Glomerular visceral epithelial cell (primary cell): Measurements from ENCODE around the gene PSEN2.
A peak's percentile ranks its signal among the peaks of the same experiment; 100 is the strongest.

Source experiments
- DNase-seq: peaks from one replicate; pipeline ENCODE4 v3.0.0-alpha.2; 2016; ENCODE audit errors: extremely low spot score

Gene PSEN2

DNA sequence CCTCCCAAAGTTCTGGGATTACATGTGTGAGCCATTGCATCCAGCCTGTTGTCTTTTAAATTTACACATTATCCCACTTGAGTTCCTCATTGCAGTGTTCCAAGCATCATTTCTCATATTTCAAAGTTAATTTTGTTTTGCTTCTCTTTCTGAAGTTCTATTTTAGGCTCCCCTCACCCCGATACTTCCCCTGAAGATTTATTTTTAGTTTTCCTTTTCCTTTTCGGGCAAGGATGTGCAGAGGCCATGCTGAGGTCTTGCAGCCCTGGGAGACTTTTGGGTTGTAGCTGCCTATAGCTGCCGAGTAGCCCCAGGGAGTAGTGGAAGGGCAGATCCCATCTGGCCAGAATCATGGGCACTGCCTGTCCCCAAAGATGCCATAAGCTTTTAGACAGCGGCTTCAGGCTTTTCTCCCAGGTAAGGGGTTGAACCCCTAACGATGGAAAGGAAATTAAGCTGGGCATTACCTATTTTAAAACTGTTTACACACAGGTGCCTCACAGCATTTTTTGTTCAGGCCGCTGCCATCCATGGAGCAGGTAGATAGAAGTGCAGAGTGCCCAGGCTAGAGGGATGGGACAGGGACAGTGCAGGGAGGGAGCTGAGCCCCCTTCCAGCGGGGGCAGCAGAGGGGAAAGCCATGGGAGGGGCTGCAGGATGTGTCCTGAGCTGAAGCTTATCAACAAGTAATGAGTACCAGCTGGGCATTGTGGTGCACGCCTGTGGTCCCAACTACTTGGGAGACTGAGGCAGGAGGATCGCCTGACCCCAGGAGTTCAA lies 15.9 kb downstream of the PSEN2 start:
- no peak for DNase-seq

DNA sequence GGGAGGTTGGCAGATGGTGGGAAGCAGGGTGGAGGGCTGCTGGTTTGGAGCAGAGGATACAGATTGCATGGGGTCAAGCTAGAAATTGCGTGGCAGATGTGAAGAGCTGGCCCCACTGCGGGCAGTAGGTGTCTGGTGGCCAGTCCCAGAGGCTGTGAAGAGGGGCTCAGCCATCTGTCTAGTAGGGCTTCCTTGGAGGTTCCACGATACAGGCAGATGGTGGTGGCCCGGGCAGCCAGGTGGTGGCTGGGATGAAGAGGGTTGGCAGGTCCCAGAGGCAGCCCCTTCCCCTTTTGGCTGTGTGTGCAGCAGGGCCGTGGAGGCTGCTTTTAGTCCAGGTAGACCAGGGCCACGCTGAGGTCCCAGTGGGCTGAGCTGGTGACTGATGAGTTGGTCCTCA lies 16.6 kb downstream of the PSEN2 start:
- no peak for DNase-seq

DNA sequence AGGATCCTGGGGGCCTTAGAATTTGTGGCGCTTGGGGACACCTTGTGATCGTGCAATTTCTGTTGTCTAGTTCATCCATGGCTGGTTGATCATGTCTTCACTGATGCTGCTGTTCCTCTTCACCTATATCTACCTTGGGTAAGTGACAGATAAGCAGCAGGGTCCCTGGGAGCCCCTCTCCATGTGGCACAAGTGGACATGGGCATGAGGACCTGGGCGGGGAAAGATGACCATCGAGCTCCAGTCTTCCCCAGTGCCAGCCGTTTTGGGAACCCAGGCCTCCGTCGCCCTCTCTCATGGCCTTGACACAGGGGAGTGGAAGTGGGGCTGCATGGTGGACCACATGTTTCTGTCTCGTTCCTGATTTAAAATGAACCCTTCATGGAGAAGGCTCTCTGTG lies 17.6 kb downstream of the PSEN2 start:
- DNase-seq = no peak

DNA sequence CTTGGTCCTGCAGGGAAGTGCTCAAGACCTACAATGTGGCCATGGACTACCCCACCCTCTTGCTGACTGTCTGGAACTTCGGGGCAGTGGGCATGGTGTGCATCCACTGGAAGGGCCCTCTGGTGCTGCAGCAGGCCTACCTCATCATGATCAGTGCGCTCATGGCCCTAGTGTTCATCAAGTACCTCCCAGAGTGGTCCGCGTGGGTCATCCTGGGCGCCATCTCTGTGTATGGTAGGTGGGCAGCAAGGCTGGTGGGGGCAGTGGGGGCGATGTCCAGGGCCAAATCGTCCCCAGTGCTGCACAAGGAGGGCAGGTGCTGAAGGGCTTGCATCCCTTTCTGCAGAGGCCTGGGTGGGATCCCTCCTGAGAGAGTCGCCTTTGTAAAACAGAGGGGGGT lies 18.4 kb downstream of the PSEN2 start:
- no peak for DNase-seq

DNA sequence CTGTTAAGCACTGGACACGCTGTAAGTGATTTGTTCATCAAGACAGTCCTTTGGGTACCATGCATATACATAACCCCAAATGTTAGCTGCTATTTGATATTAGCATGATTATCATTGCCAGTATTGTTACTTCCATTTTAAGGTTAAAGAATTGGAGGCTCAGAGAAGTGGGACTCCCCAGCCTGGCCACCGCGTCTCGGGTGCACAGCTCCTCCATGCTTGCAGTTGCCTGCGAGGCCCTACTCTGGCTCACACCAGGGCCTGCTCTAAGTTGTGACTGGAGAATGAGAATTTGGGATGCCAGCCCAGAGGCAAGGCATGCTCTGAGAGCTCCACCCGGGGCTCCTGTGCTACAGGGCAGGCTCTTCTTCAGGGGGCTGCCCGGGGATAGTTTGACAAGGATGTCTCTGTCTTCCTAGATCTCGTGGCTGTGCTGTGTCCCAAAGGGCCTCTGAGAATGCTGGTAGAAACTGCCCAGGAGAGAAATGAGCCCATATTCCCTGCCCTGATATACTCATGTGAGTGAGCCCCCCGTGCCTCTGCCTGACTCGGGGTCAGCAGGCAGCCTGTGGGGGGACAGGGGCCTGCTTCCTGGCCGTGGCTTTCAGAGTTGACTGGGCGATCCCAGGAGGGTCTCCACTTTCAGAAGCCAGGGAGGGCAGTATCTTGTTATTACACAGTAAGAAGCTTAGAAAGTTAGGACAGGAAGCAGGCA lies 19.4 kb downstream of the PSEN2 start:
- DNase-seq = no peak

DNA sequence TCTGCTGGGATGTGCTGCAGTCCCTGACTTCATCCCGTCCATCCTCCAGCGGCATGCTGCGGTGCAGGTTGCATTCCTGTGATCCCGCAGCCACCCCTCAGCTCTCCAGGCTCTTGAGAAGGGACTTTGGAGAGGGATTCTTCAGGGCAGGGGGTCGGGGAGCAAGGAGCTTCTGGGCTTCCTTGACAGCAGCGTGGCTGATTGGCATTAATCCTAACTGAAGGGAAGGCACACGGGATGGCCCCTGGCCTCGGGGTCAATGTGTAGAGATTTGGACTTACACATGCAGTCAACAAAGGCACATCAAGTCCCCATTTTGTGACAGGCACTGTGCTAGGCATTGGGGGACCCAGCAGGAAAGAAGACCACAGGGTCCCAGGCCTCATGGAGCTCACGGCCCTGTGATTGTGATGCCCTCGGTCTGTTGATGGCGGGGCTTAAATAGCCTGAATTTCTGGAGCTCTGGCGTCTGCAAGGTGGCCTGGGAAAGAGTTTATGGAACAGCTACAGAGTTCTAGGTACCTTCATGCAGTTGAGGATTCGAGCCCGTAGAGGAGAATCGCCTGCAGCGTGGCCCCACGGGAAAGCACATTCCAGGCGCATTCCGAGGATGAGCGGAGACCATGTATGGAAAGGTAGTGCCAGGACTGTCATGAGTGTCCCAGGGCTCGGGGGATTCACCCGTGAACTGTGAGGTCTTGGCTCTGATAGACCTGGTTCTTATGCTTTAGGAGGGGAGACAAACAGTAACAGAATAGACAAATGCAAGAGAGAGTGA lies 20.1 kb downstream of the PSEN2 start:
- DNase-seq = no peak

DNA sequence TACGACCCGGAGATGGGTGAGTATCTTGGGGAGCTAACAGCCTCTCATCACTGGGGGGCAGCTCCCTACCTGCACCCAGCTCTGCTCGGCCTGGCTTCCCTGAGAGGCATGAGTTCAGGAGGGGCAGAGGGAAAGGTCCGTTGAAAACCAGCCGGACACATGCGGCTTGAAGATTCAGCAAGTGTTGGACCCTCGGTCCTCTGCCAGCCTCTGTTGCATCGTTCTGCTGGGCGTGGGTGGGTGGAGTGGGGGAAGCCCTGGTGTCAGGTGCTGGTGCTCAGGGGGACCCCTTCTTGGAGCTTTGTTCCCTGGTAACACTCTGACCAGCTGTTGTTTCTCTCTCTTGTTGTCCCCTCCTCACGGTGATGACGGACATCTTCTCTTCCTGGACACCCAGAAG lies 20.9 kb downstream of the PSEN2 start:
- DNase-seq = no peak

DNA sequence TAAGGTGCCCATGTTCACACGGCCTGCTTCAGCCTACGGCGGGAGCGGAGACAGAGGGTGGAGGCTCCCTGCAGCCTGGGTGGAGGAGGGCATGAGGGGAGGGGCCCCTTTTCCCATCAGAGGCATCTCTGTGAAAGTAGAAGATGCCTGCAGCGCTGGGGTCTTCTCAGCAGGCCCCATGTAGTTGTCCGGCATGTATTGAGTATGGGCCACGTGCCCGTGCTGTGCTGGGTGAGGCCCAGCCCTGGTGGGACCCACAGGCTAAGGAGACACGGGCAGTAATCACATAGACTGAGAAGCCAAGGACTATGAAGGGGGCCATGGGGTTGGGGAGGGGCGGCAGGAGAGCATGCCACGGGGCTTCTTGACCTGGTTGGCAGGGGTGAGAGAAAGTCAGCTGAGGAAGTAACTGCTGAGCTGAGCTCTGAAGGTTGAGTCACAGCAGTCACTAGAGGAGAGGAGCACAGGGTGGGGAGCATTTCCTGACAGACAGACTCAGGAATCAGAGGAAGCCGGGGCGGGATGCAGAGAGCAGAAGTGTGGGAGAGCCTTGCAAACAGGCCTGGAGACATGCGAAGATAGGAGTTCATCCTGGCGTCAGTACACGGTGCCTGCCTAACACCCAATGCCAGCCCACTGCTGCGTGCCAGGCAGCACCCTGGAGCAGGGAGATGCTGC lies 21.6 kb downstream of the PSEN2 start:
- no peak for DNase-seq

DNA sequence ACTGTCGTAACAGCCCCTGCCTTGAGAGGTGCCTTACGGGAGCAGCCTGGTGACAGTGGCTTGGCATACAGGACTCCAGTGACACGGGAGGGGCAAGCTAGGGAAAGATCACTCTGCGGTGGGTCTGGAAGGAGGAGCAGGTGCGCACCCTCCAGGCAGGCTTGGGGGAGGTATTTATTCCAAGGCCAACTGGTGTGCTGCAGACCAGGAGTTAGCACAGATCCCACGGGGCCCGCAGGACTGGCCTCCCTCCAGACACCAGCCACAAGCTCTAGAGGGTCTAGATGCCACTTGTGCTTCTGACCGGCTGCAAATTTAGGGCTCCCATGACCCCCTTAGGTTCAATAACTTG lies 22.1 kb downstream of the PSEN2 start:
- no peak for DNase-seq

DNA sequence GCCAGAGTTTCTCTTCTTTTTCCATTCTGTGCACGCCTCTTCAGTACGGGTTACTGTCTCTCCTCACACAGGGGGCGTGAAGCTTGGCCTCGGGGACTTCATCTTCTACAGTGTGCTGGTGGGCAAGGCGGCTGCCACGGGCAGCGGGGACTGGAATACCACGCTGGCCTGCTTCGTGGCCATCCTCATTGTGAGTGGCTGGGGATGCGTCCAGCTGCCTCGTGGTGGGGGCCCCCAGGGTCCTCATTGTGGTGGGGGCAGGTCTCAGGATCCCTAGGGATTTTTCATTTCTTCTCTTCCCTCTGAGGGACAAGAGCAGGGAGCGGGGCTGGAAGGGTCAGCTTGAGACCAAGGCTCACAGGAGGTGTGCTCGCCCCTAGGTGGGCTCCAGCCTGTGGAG lies 23.5 kb downstream of the PSEN2 start:
- DNase-seq = no peak

DNA sequence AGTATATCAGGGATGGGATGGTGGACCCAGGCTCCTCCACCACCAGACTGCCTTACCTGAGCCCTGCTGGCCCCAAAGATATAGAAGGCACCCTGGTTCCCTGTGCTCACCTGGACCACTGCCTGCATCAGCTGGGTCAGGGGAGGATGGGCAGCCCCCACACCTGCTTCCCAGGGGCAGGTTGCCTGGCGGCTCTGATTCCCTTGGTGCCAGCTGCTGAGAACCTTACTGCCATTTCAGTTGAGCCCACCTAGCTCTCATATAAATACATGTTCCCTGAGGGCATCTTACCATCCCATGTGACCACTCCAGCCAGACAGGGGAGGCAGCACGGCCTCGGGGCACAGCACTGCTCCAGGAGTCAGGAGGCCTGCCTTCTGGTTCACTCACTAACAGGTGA lies 24.4 kb downstream of the PSEN2 start:
- DNase-seq = no peak

DNA sequence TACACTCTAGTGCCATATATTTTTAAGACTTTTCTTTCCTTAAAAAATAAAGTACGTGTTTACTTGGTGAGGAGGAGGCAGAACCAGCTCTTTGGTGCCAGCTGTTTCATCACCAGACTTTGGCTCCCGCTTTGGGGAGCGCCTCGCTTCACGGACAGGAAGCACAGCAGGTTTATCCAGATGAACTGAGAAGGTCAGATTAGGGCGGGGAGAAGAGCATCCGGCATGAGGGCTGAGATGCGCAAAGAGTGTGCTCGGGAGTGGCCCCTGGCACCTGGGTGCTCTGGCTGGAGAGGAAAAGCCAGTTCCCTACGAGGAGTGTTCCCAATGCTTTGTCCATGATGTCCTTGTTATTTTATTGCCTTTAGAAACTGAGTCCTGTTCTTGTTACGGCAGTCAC lies 25.2 kb downstream of the PSEN2 start:
- no peak for DNase-seq

DNA sequence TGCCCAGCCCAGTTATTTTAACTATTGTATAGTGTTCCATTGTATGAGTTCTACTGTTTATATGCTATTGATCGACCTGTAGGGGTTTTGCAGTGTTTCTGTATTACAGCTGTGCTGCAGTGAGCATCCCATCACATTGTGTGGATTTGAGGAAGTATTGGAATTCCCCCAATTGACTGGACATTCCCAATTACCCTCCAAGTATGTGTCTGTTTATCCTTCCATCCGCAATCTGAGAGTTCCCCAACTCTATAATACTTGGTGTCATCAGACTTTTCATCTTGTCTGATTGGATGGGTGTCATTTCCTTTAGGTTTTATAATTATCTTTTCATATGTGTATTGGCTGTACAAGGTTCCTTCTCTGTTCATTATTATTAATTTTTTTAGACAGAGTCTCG lies 27.8 kb downstream of the PSEN2 start:
- DNase-seq = no peak

DNA sequence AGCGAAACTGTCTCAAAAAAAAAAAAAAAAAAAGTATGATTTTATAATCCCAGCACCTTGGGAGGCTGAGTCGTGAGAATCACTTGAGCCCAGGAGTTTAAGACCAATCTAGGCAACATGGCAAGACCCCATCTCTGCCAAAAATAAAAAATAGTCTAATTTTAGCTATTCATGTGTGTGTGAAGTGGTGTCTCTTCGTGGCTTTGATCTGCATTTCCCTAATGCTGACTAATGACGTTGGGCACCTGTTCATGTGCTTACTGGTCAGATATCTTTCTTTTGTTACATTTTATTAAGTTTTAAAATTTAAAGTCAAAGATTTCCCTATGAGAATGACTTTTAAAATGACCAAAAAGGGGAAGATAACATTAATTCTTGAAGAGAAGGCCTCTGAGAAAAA lies 31.0 kb downstream of the PSEN2 start:
- no peak for DNase-seq

DNA sequence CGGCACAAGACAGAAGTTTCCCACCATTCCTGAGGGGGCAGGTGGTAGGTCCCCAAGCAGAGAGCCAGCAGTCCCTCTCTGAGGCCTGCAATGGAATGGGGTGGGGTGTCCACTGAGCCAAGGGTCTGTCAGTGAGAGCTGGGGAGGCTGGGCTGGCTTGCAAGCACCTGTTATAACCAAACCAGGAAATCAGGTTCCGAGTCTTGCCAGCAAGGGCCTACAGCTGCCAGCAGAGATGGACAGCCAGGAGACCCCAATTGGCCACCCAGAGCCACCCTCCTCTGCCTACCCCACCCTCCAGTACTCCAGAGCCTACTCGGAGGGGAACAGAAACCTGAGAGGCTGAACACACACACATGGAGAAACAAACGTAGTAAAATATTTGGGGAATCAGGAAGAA lies 32.2 kb downstream of the PSEN2 start:
- DNase-seq = no peak

DNA sequence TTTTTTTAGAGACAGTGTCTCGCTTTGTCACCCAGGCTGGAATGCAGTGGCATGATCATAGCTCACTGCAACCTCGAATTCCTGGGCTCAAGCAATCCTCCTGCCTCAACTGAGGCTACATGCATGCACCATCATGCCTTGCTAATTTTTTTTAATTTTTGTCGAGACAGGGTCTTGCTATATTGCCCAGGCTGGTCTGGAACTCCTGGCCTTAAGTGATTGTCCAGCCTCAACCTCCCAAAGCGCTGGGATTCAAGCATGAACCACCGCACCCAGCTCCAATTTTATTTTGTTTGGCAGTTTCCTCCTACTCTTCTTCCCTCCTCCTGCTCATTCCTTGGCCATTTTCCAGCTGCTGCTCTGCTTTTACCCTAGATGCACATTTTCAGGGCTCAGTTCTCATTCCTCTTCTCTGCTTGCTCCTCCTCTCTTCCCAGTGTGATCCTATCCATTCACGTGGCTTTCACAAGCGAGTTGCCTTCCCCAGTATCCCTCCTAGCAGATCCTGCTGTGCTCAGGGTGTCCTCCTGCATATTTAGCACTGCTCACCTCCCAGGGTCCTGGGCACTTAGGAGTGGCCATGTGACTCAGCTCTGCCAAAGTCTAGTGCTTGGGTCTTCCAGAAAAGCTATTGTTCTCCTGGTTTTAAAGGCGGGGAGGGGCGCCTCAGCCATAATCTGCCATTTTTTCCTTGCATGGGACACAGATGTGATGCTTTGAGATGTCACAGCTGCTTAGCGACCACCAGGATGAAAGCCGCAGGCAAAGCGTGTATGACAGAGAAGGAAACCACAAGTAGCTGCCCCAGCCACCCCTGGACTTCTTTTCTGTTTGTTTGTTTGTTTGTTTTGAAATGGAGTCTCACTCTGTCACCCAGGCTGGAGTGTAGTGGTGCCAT lies 33.7 kb downstream of the PSEN2 start:
- DNase-seq = no peak

DNA sequence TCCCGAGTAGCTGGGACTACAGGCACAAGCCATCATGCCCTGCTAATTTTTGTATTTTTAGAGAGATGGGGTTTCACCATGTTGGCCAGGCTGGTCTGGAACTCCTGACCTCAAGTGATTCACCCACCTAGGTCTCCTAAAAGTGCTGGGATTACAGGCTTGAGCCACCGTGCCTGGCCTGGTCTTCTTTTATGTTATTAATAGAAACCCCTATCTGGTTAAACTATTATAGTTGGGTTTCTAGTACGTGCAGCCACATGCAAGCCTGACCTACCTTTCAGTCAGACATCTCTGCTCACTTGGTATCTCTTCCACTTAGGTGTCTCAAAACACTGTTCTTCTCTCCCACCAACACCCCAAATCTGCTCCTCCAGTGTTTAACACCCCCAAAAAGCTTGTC lies 34.4 kb downstream of the PSEN2 start:
- no peak for DNase-seq

DNA sequence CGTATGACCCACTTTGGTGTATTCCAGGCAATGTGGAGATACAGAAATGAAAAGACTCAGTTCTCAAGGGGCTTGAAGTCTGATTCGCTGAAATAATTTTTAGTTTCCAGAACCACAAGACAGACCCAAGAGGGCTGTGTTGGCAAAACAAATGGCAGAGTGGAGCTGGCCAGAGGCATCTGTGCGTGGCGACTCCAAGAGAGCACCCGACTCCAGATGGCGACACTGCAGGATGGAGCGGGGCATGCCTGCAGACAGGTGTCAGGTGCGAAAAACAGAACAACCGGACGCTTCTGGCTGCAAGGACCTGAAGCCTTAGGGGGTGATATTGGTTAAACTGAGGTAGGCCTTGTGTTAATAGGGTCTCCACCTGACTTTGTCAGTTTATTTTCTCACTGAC lies 38.0 kb downstream of the PSEN2 start:
- no peak for DNase-seq

DNA sequence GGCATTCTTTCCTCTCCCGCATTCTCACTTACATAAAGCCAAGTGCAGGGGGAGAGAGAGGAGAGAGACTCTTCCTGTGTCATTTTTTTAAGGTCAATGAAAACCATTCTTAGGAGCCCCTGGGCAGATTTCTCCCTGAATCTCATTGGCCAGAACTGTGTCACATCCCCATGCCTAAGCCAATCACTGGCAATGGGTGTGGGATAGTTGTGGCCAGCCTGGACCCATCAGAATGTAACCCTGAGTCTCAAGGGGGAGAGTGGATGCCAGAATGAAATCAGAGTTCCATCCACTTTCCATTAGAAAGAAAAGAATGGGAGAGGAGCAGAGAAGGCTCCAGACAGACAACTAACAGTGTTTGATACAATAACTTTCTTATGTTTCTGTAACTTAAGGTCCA lies 38.5 kb downstream of the PSEN2 start:
- no peak for DNase-seq

DNA sequence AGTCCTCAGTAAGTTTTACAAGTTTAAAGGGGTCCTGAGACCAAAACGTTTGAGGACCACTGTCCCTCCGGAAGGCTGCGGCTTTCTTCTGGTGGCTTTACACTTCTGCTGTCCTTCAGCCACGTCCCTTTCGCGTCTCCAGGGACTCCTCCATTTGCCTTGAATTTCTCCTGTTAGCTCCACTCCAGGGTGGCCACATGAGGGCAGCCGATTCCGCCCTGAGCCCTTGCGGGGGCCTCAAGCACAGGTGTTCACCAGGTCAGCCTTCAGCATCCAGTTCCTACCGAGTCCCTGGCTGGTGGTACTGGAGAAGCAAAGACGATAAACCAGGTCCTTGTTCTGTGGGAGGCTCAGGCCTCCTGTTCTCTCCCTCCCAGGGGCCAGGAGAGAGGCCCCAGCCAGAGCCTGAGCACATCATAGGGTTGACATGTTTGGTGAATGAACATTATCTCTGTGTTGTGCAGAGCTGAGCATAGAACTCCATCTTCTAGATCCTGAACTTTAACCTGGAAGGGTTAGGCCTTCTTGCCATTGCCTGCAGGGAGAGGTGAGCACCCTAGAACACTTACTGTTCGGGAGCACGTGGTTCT lies 42.3 kb downstream of the PSEN2 start:
- peak; percentile 23 for DNase-seq

DNA sequence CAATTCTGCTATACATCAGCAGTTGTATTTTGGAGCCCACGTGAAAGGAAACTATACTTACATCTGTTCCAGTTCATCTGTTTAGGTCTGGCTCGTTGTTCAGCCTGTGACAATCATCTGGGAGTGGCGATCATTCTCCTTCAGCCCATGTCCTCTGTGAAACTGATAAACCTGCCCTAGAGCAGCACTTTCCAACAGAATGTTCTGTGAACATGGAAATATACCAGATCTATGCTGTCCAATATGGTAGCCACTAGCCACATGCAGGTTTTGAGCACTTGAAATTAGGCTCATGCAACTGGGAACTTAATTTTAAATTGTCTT lies 45.2 kb downstream of the PSEN2 start:
- DNase-seq = no peak
